Neural cell (in vitro differentiated cells): ENCODE data around the gene OR6K3.

ENCODE experiments used
- EP300 ChIP-seq: fragments of 450-650 bp; conservative IDR thresholded peaks from 2 replicates; pipeline ENCODE4 v1.6.1; 2014; ENCODE audit warnings: antibody characterized with exemption, mild to moderate bottlenecking, moderate library complexity; ENCODE audit not compliant: poor library complexity, severe bottlenecking
- EZH2 ChIP-seq: fragments of 200-600, 300-800 bp; shearing (Covaris generic), sonication (generic); IDR thresholded peaks from 2 replicates; pipeline ENCODE4 v1.6.1; 2014; ENCODE audit warnings: antibody characterized with exemption, low read length, borderline replicate concordance, mild to moderate bottlenecking; ENCODE audit not compliant: insufficient read depth, poor library complexity, severe bottlenecking
- RAD21 ChIP-seq: fragments of 450-650 bp; conservative IDR thresholded peaks from 2 replicates; pipeline ENCODE4 v1.6.1; 2014; ENCODE audit warnings: antibody characterized with exemption, mild to moderate bottlenecking, moderate library complexity
- TF ChIP-seq, protein P1 (sequence below): fragments of 450-650 bp; IDR thresholded peaks from 2 replicates; pipeline ENCODE4 v1.5.1; 2014; ENCODE audit warnings: antibody characterized with exemption, mild to moderate bottlenecking, moderate library complexity; ENCODE audit not compliant: poor library complexity, severe bottlenecking
- TF ChIP-seq, protein P2 (sequence below): IDR thresholded peaks from 2 replicates; pipeline ENCODE4 v1.6.1; 2012; ENCODE audit warnings: borderline replicate concordance

DNA sequence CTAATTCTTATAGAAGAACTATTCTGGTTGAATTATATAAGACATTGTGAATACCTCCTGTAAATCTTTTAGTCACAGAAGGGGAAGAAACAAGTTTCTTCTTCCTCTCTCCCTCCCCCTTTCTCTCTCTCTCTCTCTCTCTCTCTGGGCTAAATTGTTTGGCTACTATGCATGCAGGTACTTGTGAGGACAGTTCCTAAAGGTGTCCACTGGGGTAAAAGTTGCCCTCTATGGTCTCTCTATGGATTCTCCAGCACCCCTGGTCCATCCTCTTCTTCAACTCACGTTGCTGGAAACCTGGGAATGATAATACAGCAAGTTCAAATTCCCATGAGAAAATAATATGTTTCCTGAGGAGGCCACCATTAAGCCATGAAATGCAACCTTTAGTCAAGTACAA, 5.8 kb downstream of the OR6K3 start:
- TF ChIP-seq, protein P1, sequence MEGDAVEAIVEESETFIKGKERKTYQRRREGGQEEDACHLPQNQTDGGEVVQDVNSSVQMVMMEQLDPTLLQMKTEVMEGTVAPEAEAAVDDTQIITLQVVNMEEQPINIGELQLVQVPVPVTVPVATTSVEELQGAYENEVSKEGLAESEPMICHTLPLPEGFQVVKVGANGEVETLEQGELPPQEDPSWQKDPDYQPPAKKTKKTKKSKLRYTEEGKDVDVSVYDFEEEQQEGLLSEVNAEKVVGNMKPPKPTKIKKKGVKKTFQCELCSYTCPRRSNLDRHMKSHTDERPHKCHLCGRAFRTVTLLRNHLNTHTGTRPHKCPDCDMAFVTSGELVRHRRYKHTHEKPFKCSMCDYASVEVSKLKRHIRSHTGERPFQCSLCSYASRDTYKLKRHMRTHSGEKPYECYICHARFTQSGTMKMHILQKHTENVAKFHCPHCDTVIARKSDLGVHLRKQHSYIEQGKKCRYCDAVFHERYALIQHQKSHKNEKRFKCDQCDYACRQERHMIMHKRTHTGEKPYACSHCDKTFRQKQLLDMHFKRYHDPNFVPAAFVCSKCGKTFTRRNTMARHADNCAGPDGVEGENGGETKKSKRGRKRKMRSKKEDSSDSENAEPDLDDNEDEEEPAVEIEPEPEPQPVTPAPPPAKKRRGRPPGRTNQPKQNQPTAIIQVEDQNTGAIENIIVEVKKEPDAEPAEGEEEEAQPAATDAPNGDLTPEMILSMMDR, result no peak
- no peak for TF ChIP-seq EZH2
- TF ChIP-seq EP300, result no peak
- TF ChIP-seq RAD21, result no peak
- TF ChIP-seq, protein P2, sequence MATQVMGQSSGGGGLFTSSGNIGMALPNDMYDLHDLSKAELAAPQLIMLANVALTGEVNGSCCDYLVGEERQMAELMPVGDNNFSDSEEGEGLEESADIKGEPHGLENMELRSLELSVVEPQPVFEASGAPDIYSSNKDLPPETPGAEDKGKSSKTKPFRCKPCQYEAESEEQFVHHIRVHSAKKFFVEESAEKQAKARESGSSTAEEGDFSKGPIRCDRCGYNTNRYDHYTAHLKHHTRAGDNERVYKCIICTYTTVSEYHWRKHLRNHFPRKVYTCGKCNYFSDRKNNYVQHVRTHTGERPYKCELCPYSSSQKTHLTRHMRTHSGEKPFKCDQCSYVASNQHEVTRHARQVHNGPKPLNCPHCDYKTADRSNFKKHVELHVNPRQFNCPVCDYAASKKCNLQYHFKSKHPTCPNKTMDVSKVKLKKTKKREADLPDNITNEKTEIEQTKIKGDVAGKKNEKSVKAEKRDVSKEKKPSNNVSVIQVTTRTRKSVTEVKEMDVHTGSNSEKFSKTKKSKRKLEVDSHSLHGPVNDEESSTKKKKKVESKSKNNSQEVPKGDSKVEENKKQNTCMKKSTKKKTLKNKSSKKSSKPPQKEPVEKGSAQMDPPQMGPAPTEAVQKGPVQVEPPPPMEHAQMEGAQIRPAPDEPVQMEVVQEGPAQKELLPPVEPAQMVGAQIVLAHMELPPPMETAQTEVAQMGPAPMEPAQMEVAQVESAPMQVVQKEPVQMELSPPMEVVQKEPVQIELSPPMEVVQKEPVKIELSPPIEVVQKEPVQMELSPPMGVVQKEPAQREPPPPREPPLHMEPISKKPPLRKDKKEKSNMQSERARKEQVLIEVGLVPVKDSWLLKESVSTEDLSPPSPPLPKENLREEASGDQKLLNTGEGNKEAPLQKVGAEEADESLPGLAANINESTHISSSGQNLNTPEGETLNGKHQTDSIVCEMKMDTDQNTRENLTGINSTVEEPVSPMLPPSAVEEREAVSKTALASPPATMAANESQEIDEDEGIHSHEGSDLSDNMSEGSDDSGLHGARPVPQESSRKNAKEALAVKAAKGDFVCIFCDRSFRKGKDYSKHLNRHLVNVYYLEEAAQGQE, result no peak
